ENCODE results near the gene ZNF365.
"Not testable (repeated sequence)": the region's sequence is repeated elsewhere in the genome, so short reads cannot be mapped to it uniquely, and the experiment has no call there.

The ZNF365 gene, protein sequence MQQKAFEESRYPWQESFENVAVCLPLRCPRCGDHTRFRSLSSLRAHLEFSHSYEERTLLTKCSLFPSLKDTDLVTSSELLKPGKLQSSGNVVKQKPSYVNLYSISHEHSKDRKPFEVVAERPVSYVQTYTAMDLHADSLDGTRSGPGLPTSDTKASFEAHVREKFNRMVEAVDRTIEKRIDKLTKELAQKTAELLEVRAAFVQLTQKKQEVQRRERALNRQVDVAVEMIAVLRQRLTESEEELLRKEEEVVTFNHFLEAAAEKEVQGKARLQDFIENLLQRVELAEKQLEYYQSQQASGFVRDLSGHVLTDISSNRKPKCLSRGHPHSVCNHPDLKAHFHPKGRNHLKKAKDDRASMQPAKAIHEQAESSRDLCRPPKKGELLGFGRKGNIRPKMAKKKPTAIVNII

DNA sequence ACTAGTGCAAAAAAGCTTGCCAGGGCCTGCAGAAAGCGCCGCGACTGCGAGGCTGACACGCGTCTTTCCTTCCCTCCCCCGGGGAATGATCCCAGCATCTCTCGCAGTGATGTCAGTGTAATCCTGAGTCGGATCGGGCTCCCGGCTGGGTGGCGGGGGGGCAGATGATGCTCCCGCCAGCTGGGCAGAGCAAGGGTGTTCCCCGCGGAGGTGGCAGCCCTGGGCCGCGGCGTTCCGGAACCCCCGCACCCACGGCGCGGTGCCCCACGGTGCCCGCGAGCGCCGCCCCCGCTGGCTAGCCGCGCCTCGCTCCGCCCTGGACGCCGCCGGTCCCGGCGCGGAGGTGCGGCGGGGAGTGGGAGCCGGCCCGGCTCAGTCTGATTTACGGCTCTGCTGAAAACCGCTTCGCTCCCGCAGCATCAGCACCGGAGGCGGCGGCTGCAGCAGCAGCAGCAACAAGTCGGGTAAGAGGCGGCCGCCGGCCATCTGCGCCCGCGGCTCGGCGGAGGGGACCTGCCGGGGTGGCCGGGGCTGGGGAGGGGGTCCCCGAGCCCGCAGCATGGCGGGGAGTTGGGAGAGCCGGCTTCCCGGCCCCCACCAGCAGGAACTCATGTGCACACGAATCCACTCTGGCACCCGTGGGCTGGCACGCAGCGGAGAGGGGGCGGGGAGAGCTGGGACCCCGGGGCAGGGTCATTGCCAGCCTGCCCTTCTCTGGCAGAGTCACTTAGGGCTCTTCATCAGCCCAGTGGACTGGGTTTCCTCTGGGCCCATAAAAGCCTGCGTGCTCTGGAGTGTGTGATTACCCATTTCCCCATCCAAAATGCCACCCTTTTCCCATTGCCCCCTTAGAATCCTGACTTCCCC lies at the start of gene ZNF365:
Gene ZNF365 (plus strand): TSS at position 375 of the 867 bp plus-strand sequence. CDS start 1,825 bp downstream, outside the sequence.
- in situ Hi-C loops (cut with MboI; ENCODE audit: low sequenced_read_pairs) = no loop called here

DNA sequence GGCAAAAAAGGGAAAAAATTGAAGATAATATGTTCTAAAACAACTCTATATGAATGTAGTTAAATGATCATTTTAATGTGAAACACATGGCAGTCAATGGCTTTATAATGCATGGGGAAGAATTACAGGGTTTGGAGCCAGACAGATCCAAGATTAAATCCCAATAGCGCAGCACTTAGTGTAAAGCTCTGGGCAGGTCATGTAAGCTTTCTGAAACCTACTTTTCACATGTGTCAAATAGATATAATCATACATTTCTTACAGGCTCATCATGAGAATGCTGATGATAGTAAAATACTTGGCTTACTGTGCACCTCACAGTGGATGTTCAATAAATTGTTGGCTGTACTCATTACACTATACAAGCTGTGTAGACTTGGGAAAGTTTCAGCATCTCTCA lies 48.0 kb upstream of the ZNF365 start:
- in situ Hi-C loops (cut with MboI; ENCODE audit: low sequenced_read_pairs) = no loop called here

DNA sequence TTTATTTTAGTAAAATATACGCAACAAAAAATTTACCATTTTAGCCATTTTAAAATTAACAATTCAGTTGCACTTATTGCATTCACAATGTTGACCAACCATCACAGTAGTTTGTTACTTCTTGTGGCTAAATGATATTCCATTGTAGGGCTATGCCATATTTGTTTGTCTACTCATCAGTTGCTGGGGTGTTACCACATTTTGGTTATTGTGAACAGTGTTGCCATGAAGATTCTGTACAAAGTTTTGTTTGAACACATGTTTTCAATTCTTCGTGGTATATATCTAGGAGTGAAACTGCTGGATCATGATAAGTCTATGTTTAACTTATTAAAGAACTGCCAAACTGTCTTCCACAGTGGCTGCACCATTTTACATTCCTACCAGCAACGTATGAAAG lies 46.3 kb upstream of the ZNF365 start:
- in situ Hi-C loops (cut with MboI; ENCODE audit: low sequenced_read_pairs) = no loop called here

DNA sequence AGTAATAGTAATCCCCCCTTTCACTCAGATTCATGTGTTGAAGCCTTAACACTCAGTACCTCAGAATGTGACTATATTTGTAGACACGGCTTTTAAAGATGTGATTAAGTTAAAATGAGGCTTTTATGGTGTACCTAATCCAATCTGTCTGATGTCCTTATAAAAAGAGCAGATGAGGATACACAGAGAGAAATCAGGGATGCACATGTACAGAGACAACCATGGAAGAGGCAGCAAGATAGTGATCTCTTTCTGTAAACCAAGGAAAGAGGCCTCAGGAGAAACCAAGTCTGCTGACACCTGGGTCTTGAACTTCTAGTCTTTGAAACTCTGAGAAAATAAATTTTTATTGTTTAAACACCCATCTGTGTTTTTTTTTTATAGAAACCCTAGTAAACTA lies 44.0 kb upstream of the ZNF365 start:
- in situ Hi-C loops (cut with MboI; ENCODE audit: low sequenced_read_pairs) = no loop called here

DNA sequence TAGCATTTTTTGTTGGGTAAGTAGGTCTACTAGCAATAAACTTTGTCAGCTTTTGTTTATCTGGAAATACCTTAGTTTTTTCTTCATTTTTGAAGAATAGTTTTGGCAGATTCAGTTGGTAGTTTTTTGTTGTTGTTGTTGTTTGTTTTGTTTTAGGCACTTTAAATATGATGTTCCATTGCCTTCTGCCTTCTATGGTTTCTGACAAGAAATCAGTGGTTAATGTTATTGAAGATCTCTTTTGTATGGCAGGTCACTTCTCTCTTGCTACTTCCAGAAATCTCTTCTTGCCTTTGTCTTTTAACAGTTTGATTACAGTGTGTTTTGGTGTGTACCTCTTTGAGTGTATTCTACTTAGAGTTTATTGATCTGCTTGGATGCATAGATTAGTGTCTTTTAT lies 41.8 kb upstream of the ZNF365 start:
- in situ Hi-C loops (cut with MboI; ENCODE audit: low sequenced_read_pairs) = no loop called here

DNA sequence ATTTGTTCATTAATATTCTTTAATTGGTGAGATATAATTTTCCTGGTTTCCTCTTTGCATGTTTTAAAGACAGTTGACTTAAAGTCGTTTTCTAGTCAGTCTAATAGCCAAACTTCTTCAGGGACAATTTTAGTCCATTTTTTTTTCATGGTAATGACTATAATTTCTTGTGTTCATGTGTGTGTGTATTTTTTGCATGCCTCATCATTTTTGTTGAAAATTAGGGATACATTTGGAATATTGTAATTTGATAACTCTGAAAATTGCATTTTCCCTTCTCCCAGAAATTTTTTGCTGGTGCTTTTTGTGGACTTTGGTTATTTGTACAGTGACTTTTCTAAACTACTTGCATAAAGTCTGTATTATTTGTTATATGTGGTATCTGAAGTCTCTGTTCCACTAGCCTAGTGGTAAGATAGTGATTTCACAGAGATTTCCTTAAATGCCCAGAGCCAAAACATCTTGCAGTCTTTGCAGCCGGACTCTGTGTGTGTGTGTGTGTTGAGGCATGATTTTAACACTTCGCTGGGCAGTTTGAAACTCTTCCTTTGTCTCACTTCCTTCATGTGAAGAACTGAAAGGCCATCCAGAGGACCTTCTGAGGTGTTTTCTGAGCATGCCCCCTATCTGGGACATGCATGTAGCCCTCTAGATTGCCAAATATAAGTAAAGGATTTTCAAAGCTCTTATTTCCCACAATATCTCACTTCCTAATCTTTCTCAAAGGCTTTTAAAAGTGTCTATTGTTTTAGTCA lies 40.9 kb upstream of the ZNF365 start:
- in situ Hi-C loops (cut with MboI; ENCODE audit: low sequenced_read_pairs) = no loop called here

DNA sequence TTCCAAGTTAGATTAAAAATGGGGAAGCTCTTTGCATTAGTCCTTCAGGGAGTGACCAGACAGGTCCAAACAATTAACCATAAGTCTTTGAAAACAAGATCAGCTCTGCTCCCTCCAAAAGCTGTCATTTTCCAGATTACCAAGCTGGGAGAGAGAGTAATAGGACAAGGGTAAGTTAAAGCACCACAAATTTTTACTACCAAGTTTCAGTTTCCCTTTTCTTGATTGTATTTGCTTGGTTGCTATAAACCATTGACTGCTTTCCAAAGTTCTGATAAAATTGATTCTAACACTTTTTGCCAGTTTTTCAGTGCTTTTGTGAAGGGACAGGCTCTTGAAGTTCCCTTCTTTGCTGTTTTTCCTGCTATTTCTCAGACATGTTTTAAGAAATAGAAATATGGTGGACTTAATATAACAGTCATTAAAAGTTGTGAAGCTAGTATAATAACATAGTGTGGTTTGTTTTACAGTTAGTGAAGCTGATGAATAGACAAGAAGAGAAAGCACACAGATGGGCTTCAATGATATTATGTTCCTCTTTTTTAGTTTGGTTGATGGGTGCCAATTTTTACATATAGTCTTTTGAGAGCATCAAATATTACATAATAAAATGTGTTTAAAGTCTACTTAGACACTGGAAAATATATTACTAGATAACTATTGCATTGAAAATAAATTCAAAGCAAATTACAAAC lies 40.0 kb upstream of the ZNF365 start:
- in situ Hi-C loops (cut with MboI; ENCODE audit: low sequenced_read_pairs) = no loop called here

DNA sequence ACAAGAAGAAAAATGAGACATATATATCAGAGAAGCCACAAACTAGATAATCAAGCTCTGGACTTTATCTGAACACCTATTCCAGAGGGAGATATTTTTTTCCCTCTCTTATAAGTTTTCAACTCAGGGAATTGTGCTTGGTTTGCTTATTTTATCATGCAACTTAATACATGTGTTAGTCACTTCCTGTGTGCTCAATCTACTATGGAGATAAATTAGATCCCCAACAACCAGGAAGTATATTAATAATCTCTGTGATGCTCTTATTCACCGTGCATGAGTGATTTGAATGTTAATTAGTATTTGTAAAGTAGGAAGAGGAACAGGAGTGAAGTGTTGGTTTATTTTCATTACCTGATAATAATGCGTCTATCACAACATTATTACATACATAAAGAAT lies 38.8 kb upstream of the ZNF365 start:
- in situ Hi-C loops (cut with MboI; ENCODE audit: low sequenced_read_pairs) = no loop called here

DNA sequence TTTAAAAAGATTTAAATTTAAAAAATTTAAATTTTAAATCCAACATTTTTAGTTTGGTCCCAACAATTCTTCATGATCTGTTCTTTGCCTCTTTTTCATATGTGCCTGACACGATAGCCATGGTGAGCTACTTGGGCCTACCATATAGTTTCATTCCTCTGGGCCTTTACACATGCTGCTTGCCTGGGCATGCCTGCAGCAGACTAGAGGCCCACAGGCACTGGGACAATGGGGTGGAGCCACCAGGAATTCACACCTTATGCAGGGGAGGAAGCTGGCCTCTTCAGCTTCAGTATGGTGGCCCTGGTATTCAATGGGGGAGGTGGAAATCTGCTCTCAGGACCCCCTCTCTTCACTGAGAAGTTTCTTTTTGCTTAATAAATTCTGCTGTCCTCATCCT lies 37.8 kb upstream of the ZNF365 start:
- in situ Hi-C loops (cut with MboI; ENCODE audit: low sequenced_read_pairs) = no loop called here

DNA sequence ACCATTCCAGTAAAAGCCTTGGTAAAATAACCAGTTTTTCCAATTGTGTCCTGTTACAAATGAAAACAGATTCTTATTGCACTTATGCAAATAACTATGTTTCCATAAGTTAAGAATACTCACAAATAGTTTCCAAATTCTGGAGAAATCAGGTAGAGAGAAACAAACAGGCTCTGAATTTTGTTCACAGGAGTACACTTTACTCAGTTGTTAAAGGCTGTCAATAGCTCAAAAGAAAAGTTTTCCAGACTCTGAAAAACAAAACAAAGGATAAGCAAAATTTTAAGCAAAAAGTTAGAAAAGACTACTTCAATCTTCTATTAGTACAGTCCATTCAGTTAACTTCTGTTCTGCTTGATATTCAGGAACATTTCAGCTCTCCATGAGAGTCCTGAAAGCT lies 32.8 kb upstream of the ZNF365 start:
- in situ Hi-C loops (cut with MboI; ENCODE audit: low sequenced_read_pairs) = no loop called here

DNA sequence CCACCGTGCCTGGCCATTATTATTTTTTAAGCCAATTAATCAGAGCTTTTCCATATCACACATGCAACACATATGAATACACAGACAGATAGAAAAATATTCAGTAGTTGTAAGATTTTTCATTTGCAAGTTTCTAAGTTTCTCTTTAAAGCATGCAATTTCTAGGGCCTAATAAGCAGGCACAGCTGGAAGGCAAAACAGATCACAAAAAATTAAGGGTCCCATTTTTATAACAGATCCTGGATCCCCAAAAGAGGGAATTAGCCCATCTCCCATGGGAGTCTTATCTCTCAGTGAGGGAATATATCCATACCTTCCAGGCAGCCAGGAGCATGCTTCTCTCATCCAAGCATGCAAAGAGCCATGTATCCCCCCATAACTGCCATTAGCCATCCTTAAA lies 31.2 kb upstream of the ZNF365 start:
- in situ Hi-C loops (cut with MboI; ENCODE audit: low sequenced_read_pairs) = no loop called here

DNA sequence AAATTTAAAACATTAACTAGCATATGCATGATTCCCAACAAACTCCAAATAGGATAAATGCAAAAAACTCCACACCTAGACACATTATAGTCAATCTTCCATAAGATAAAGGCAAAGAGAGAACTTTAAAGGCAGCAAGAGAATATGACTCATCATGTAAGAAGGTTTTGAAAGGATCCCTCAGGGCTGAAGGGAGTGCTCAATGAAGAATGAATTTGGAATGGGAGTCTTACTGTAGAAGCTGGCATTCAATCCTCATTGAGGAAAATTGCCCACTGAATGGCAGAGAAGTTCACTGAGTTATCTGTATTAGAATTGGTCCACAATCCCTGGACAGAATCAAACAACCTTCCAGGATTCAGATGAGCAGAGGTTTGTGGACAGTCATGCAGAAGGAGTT lies 26.1 kb upstream of the ZNF365 start:
- in situ Hi-C loops (cut with MboI; ENCODE audit: low sequenced_read_pairs) = no loop called here

DNA sequence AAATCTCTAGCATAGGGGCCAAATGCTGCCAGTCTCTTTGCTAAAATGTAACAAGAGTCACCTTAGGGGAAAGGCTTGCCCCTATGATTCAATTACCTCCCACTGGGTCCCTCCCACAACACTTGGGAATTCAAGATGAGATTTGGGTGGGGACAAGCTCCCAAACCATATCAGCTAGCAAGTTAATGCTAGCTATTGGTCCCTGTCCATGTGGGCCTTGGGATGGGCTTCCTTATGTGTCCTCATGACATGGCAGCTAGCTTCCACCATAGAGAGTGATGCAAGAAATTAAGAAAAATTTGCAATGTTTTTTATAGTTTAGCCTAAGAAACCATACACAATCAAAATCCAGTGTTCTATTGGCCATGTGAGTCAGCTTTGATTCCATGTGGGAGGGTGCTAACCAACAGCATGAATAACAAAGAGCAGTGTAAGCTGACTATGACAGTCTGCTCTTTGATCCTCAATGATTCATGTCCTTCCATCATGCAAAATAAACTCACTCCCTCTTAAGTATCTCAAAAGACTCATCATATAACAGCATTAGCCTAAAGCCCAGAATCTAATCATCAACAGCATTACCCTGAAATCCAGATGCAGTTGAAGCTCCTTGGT lies 21.7 kb upstream of the ZNF365 start:
- in situ Hi-C loops (cut with MboI; ENCODE audit: low sequenced_read_pairs) = no loop called here

DNA sequence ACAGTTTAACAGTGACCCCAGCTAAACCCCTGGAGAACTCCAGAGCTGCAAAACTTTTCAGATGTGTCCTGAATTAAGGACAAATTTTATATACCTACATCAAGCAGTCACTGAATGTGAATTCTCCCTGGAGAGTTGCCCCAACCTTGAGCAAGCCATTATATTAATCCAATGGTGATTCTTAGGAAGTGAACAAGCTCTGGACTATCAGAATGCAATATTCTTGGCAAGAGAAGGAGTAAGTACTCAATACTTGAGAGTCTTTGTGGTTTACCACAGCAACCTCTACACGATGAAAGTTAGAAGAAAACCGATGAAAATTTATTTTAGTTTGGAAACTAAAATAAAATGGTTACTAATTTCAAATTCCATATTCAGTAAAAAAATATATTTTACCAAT lies 19.3 kb upstream of the ZNF365 start:
- in situ Hi-C loops (cut with MboI; ENCODE audit: low sequenced_read_pairs) = no loop called here

DNA sequence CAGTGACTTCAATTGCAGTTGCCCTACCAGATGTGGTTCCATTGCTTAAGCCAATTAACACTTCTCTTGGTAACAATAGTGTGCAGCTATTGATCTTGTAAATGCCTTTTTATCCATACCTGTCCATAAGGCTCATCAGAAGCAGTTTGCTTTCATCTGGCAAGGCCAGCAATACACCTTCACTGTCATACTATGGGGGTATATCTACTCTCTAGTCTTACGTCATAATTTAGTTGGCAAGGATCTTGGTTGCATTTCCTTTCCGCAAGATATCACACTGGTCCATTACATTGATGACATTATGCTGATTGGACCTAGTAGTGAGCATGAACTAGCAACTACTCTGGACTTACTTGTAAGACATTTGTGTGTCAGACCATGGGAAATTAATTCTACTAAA lies 17.7 kb upstream of the ZNF365 start:
- in situ Hi-C loops (cut with MboI; ENCODE audit: low sequenced_read_pairs) = no loop called here

DNA sequence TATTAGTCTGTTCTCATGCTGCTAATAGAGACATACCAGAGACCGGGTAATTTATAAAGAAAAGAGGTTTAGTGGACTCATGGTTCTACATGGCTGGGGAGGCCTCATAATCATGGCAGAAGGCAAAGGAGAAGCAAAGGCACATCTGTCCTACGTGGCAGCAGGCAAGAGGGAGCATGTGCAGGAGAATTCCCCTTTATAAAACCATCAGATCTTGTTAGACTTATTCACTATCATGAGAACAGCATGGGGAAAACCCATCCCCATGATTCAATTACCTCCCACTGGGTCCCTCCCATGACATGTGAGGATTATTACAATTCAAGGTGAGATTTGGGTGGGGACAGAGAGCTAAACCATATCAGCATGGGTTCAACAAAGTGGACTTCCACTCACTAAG lies 16.0 kb upstream of the ZNF365 start:
- in situ Hi-C loops (cut with MboI; ENCODE audit: low sequenced_read_pairs) = not testable (repeated sequence)

DNA sequence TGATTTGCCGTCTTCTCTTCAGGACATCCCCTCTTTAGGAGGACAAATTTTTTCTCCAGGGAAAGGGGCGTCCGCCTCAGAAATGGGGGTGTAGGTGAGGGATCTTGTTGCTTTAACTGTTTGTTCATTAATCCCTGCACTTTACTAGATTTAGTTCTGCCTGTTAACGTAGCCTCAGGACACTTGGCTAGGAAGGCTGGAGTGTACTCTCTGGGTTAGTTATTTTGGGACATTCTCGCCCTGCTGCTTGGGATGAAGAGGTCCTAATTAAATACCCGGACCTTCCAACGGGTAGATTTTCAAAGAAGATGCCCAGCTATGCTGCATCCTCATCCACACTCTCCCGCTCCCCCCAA lies 552 bp upstream of the ZNF365 start:
- in situ Hi-C loops (cut with MboI; ENCODE audit: low sequenced_read_pairs) = no loop called here

DNA sequence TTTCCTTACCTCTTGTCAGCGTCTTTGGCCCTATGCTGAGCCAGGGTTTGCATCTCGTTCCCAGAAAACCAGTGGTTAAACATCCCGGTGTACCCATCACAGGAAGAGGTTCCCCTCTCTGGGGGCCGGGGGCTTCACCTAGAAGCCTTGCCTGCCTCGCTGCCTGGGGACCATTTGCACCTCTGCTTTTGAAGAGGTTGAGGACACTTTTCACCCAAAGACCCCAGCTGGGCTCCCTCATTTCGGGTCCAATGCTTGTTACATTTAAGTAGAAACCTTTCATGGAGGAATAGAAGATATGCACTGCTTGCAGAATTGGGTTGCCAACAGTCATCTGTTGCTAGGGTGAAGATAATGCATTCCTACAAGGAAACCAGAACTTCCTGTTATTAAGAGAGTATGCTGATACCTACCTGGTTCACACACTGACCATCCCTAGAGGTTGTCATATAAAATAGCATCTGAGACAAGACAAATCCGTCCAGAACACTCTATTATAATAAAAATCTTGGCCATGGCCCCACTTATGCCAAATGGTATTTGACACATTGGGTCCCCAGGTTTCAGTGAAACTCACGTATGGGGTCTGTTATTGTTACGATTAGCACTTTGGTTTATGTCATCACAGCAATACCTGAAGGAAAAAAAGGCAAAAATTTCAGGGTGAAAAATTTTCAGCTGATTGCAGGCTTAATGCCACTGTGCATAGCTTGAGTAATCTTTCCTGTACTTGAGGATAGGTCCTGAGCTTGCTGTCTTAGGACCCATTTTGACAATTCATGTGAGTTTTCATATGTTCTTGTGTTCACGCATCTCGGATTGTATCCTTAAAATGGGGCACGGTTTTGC lies 917 bp downstream of the ZNF365 start:
- in situ Hi-C loops (cut with MboI; ENCODE audit: low sequenced_read_pairs) = no loop called here
